ENCODE results near the gene TUT1. TPM values are rescaled to one million over a fixed set of nuclear protein-coding genes. Genes with fewer than 3 reads are reported as not detected.
"Not testable (repeated sequence)": the region's sequence is repeated elsewhere in the genome, so short reads cannot be mapped to it uniquely, and the experiment has no call there.

TUT1 gene, protein sequence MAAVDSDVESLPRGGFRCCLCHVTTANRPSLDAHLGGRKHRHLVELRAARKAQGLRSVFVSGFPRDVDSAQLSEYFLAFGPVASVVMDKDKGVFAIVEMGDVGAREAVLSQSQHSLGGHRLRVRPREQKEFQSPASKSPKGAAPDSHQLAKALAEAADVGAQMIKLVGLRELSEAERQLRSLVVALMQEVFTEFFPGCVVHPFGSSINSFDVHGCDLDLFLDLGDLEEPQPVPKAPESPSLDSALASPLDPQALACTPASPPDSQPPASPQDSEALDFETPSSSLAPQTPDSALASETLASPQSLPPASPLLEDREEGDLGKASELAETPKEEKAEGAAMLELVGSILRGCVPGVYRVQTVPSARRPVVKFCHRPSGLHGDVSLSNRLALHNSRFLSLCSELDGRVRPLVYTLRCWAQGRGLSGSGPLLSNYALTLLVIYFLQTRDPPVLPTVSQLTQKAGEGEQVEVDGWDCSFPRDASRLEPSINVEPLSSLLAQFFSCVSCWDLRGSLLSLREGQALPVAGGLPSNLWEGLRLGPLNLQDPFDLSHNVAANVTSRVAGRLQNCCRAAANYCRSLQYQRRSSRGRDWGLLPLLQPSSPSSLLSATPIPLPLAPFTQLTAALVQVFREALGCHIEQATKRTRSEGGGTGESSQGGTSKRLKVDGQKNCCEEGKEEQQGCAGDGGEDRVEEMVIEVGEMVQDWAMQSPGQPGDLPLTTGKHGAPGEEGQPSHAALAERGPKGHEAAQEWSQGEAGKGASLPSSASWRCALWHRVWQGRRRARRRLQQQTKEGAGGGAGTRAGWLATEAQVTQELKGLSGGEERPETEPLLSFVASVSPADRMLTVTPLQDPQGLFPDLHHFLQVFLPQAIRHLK
- polyA plus RNA-seq = 10 to 100 TPM in 2 of 3 donors, 1 to 10 TPM in 1; 7.3 to 16.2 (median 12.5) TPM

DNA sequence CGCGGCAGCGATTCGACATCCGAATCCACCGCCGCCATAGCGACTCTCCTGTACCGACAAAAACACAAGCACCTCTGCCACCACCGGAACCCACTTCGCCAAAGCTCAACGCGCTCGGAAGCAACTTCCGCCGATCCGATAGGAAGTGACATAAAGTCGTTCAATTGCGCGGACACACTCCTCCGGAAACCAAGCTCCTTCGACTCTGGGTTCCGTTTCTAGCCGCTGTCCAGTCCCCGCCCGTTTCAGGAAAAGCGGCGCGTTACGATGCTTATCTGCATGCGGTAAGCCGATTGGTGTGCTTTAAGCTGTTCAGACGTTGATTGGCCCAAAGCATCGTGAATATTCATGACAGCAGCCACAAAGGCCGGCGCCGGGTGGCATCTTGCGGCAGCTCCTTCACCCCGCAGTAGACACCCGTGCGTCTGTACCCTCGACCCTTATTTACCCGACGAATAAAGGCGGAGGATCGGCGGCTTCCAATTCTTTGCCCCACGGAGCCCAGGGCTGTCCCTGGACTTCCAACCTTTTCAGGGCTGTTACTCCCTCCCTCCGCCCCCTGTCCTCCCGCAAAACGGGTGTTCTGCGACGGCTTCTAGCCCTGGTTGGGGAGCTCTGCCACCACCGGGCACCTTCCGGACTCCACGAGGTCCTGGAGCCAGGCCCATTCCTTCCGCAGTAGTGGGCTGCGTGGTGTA, at the start of gene TUT1:
Gene TUT1, minus strand, starts transcription at position 76 of the 698 bp plus-strand sequence. Its CDS starts 38 bp downstream, at position 38.
- H3K36me3 Mint-ChIP-seq = peaks cover 10 to 30% (median 16%) of the 10 kb centered on the region in 3 donors
- peaks cover 43 to 51% of the 10 kb centered on the region in 2 donors for H3K4me1 Mint-ChIP-seq

DNA sequence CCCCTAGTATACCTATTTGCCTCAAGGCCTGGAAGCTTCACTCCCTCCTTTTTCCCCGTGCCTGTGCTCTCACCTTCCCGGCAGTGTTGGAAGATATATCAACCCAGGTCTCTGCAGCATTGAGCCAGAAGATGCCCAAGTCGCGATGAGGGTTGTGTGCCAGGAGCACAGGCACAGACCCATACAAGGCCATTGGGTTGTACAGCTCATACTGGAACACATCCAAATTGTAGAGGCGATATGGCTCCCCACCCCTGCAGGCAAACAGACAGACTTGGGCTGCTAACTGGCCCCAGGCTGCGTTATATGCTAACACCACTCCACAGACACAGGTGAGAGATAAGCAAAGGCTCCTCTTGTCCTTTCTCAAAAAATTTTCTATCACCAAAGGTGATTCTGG, 41.2 kb upstream of the TUT1 start:
- H3K36me3 Mint-ChIP-seq = peaks cover 23 to 70% (median 33%) of the 10 kb centered on the region in 3 donors
- peaks cover 0 to 5% (median 2%) of the 10 kb centered on the region in 3 donors for H3K27me3 Mint-ChIP-seq (ENCODE audit: low read depth in 3 of 3)

More for the DNA sequence above, at the start of gene TUT1:
- H3K27me3 Mint-ChIP-seq (ENCODE audit: low read depth in 3 of 3) = peaks cover 8 to 17% (median 10%) of the 10 kb centered on the region in 3 donors
- H3K27ac Mint-ChIP-seq = peak within 1 kb of the TSS; percentile 93 to 100 (median 98)
- peak; percentile 97 to 98 (median 98) for DNase-seq
- peak within 1 kb of the TSS; percentile 91 to 98 (median 94) for H3K4me3 Mint-ChIP-seq
- H3K9me3 Mint-ChIP-seq = no peaks in the 10 kb centered on the region

DNA sequence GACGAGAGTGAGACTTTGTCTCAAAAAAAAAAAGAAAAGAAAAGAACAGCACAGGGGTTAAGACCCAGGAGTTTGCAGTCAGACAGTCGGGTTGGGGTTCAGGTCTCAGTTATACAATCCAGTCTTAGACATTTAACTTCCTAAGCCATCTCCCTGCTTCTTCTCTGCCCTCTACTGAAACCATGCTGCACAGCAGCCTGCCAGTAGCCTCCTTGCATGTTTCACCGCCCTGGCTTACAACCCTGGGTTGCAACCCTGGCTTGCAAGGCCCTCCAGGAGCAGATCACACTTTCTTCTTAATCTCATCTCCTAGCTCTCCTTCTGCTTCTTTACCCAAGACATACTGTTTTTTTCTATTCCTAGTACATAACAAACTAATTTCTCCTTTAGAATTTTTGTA, 36.4 kb upstream of the TUT1 start:
- no peak overlapping the region for H3K4me3 Mint-ChIP-seq
- peak overlapping the region in 2 of 6 donors; percentile 26 to 75 for H3K27ac Mint-ChIP-seq
- no peaks in the 10 kb centered on the region for H3K9me3 Mint-ChIP-seq
- peaks cover 0 to 5% (median under 1%) of the 10 kb centered on the region in 3 donors for H3K27me3 Mint-ChIP-seq (ENCODE audit: low read depth in 3 of 3)
- H3K4me1 Mint-ChIP-seq = peaks cover 0 to 3% of the 10 kb centered on the region in 2 donors
- peaks cover 15 to 62% (median 28%) of the 10 kb centered on the region in 3 donors for H3K36me3 Mint-ChIP-seq
- no peak for DNase-seq

More for the DNA sequence above, 41.2 kb upstream of the TUT1 start:
- Mint-ChIP-seq H3K27ac (peak overlapping the region in 2 of 6 donors; percentile 55 to 59), H3K4me3 (no peak overlapping the region), H3K9me3 (no peaks in the 10 kb centered on the region), H3K4me1 (peaks cover 16 to 17% of the 10 kb centered on the region in 2 donors)
- no peak for DNase-seq

DNA sequence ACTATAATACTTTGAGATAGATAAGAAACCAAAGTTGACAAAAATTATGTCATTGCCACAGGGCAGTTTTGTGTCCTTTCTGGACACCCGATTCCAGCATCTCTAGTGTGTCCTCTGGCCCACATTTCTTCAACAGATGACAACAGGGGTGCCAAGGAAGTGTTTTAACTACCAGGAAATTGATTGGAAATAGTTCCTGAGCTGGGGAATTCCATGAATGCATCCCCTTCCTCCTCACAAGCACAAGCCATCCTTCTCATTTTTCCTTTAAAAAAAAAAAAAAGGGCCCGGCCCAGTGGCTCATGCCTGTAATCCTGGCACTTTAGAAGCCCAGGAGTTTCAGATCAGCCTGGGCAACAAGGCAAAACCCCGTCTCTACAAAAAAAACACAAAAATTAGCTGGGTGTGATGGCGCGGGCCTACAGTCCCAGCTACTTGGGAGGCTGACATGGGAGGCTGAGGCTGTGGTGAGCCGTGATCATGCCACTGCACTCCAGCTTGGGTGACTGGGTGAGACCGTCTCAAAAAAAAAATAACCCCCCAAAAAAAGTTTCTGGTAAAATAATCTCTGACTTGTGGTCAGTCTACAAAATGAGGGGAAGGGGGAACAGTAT, 31.3 kb upstream of the TUT1 start:
- Mint-ChIP-seq H3K27me3 (ENCODE audit: low read depth in 3 of 3) (peaks cover 0 to 10% (median 9%) of the 10 kb centered on the region in 3 donors), H3K36me3 (peaks cover 6 to 25% (median 9%) of the 10 kb centered on the region in 3 donors), H3K4me1 (peaks cover 26 to 27% of the 10 kb centered on the region in 2 donors), H3K27ac (peak overlapping the region; percentile 91 to 100 (median 94)), H3K9me3 (no peaks in the 10 kb centered on the region), H3K4me3 (peak overlapping the region; percentile 70 to 89 (median 77))
- no peak for DNase-seq

DNA sequence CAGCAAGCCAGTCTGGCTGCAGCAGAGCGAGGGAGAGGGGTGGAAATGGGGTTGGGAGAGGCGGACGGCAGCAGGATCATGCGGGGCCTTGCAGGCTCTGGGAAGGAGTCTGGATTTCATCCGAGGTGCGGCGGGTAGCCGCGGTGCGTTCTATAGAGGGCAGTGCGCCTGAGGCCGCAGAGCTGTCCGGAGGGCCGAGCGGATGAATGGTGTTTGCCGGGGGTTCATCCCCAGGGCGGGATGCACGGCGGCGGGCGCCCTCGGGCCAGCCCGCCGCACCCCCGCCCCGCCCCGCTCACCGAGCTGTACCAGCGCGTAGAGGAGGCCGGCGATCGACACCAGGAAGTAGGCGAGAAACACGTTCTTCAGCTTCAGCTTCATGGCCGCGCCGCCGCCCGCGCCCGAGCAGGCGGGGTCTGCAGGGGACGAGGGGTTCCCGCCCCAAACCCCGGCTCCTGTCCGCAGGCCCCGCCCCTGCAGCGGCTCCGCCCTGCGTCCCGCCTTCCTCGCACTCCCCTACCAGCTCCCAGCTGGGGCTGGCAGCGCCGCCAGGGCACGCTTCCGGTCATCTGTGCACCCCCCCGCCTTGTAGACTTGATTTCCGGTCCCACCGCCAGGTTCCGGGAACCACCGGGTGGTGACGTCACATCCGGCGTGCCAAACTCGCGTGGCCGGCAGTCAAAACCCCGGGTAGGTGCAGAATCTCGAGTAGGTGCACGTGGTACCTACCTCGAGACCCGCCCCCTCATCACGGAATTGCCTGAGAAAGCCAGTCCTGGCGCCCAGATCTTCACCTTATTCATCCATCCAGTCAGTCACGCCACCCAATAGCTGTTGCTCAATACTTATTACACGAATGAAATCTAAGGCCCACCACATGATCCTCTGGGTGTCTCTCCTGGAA, 30.5 kb upstream of the TUT1 start, which contains the start of gene B3GAT3:
Gene B3GAT3, minus strand, starts transcription at position 420 of the 904 bp plus-strand sequence. Its CDS starts 39 bp downstream, at position 381.
- Mint-ChIP-seq H3K36me3 (peaks cover 5 to 20% (median 6%) of the 10 kb centered on the region in 3 donors), H3K27ac (peak within 1 kb of the TSS; percentile 91 to 100 (median 95)), H3K4me3 (peak within 1 kb of the TSS; percentile 89 to 96 (median 91)), H3K4me1 (peaks cover 26 to 27% of the 10 kb centered on the region in 2 donors), H3K9me3 (no peaks in the 10 kb centered on the region), H3K27me3 (ENCODE audit: low read depth in 3 of 3) (peaks cover 0 to 10% (median 9%) of the 10 kb centered on the region in 3 donors)
- DNase-seq = peak; percentile 98

DNA sequence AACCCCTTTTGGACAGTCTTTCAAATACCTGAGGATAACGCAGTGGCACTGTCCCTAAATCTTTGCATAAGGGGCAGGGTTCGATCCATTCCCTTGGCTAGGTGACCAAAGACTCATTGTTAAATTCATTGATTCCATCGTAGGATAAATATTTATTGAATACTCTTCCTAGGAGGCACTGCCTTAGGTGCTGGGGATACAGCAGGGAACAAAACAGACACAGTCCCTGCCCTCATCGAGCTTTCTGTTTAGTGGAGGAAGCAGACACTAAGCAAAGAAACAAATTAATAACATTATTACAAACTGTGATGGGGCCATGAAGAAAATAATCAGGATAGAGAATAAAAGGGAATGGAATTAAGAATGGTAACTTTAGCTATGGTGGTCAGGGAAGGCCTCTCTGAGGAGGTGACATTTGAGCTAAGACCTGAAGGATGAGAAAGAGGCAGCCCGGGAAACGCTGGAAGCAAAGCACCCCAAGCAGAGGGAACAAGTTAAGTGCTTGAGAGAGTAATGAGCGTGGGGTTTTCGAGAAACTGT, 29.8 kb upstream of the TUT1 start:
- Mint-ChIP-seq H3K4me1 (peaks cover 26 to 27% of the 10 kb centered on the region in 2 donors), H3K27ac (peak overlapping the region; percentile 91 to 97 (median 95)), H3K27me3 (ENCODE audit: low read depth in 3 of 3) (peaks cover 0 to 10% (median 9%) of the 10 kb centered on the region in 3 donors), H3K9me3 (no peaks in the 10 kb centered on the region), H3K36me3 (peaks cover 3 to 19% (median 6%) of the 10 kb centered on the region in 3 donors), H3K4me3 (peak overlapping the region; percentile 89 to 96 (median 91))
- DNase-seq = no peak

DNA sequence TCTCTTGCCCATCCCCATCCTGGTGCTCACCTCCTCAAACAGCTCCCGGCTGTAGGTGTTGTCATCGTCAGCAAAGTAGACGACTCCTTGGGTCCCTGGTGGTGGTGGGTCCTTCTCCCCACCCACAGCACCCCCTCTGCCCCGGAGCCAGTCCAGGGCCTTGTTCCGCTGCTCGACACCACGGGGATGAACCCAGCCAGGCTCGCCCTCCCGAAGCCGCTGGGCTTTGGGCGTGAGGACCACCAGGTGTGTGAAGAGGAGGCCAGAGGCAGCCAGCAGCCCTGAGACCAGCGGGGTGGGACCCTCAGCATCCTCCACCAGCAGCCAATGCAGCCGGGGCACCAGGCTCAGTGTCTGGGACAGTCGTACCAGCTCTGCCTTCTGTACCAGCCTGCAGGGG, 25.6 kb upstream of the TUT1 start:
- not testable (repeated sequence) for H3K9me3 Mint-ChIP-seq; H3K27ac Mint-ChIP-seq; DNase-seq; H3K4me3 Mint-ChIP-seq; H3K27me3 Mint-ChIP-seq (ENCODE audit: low read depth in 3 of 3)
- Mint-ChIP-seq H3K4me1 (peaks cover 25 to 28% of the 10 kb centered on the region in 2 donors), H3K36me3 (peaks cover 0 to 12% (median 3%) of the 10 kb centered on the region in 3 donors)

DNA sequence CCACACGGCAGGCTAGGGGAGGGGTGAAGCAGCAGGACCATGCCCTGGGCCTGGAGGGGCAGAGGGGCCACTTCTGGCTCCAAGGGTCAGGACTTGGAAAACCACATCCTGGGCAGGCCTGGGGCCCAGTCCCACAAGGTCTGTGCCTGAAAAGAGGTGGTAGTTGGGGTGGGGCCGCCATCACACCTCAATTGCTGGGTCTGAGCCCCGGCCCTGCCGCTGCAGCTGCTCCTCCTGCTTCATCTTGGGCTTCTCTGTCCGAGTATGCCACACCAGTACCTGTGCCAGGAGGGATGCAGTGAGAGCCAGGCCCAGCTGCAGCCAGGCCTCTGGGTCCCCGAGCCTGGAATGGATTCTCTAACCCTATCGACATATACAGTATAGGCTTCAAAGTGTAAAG, 24.2 kb upstream of the TUT1 start:
- Mint-ChIP-seq H3K9me3 (no peaks in the 10 kb centered on the region), H3K27ac (no peak overlapping the region), H3K36me3 (peaks cover 0 to 12% (median 3%) of the 10 kb centered on the region in 3 donors), H3K27me3 (ENCODE audit: low read depth in 3 of 3) (peaks cover 0 to 5% (median 3%) of the 10 kb centered on the region in 3 donors), H3K4me3 (no peak overlapping the region), H3K4me1 (peaks cover 26% of the 10 kb centered on the region in 2 donors)
- DNase-seq = no peak

DNA sequence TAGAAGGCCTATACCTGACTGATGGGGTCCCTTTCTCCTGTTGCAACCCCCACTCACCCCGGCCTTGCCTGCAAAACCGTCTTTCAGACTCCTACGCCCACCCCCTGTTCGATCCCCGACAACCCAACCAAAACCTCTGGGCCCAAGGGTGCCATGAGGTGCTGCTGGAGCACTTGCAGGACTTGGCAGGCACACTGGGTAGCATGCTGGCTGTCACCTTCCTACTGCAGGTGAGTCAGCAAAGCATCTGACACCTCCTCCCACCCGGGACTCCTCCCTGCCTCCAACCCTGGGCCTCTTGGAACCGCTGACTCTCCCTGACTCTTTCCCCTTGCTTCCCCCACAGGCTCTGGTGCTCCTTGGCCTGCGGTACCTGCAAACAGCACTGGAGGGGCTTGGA, 23.0 kb upstream of the TUT1 start:
- Mint-ChIP-seq H3K9me3 (no peaks in the 10 kb centered on the region), H3K36me3 (peaks cover 0 to 14% (median 7%) of the 10 kb centered on the region in 3 donors), H3K27me3 (ENCODE audit: low read depth in 3 of 3) (peaks cover 0 to 7% (median 3%) of the 10 kb centered on the region in 3 donors), H3K4me3 (peak overlapping the region in 2 of 5 donors; percentile 7 to 61), H3K4me1 (peaks cover 25 to 26% of the 10 kb centered on the region in 2 donors), H3K27ac (peak overlapping the region; percentile 71 to 88 (median 78))
- DNase-seq = no peak

DNA sequence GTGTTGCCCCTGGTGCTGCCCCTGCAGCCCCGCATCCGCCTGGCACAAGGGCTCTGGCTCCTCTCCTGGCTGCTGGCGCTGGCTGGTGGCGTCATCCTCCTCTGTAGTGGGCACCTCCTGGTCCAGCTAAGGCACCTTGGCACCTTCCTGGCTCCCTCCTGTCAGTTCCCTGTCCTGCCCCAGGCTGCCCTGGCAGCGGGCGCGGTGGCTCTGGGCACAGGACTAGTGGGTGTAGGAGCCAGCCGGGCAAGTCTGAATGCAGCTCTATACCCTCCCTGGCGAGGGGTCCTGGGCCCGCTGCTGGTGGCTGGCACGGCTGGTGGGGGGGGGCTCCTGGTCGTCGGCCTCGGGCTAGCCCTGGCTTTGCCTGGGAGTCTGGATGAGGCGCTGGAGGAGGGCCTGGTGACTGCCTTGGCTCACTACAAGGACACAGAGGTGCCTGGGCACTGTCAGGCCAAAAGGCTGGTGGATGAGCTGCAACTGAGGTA, 22.0 kb upstream of the TUT1 start:
- Mint-ChIP-seq H3K4me1 (peaks cover 22 to 27% of the 10 kb centered on the region in 2 donors), H3K9me3 (no peaks in the 10 kb centered on the region), H3K36me3 (peaks cover 0 to 11% (median 5%) of the 10 kb centered on the region in 3 donors), H3K27me3 (ENCODE audit: low read depth in 3 of 3) (peaks cover 0 to 7% (median 3%) of the 10 kb centered on the region in 3 donors), H3K27ac (peak overlapping the region; percentile 74 to 88 (median 82)), H3K4me3 (peak overlapping the region in 3 of 5 donors; percentile 56 to 69 (median 63))
- no peak for DNase-seq

All from immature natural killer cell (primary cell).